ENCODE results near the gene TBC1D20. TPM values are rescaled to one million over a fixed set of nuclear protein-coding genes. Genes with fewer than 3 reads are reported as not detected.

The TBC1D20 gene
- total and polyA plus RNA-seq, 2 experiments from 2014 or later, result 4.8 to 15.0 TPM

- TF ChIP-seq, protein P1, sequence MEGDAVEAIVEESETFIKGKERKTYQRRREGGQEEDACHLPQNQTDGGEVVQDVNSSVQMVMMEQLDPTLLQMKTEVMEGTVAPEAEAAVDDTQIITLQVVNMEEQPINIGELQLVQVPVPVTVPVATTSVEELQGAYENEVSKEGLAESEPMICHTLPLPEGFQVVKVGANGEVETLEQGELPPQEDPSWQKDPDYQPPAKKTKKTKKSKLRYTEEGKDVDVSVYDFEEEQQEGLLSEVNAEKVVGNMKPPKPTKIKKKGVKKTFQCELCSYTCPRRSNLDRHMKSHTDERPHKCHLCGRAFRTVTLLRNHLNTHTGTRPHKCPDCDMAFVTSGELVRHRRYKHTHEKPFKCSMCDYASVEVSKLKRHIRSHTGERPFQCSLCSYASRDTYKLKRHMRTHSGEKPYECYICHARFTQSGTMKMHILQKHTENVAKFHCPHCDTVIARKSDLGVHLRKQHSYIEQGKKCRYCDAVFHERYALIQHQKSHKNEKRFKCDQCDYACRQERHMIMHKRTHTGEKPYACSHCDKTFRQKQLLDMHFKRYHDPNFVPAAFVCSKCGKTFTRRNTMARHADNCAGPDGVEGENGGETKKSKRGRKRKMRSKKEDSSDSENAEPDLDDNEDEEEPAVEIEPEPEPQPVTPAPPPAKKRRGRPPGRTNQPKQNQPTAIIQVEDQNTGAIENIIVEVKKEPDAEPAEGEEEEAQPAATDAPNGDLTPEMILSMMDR (conservative IDR thresholded peaks at IDR 0.05; ENCODE audit: low read depth in 2 of 2), result no peak
- no peak for TF ChIP-seq POLR2AphosphoS5 (IDR thresholded peaks at IDR 0.05; ENCODE audit: low read depth)
- no peak for TF ChIP-seq STAT1 (IDR thresholded peaks at IDR 0.05; ENCODE audit: unreplicated experiment)
- TF ChIP-seq EZH2phosphoT487 (IDR thresholded peaks at IDR 0.05; ENCODE audit: unreplicated experiment), result no peak
- no peak for TF ChIP-seq ZNF331 (CRISPR knock-in tag; IDR thresholded peaks at IDR 0.05; ENCODE audit: low read depth)
- TF ChIP-seq NANOG (IDR thresholded peaks at IDR 0.05; ENCODE audit: borderline replicate concordance), result no peak
- no peak for TF ChIP-seq ETS1 (IDR thresholded peaks at IDR 0.05)
- no peak for TF ChIP-seq CREB1 (CRISPR knock-in tag; IDR thresholded peaks at IDR 0.05; ENCODE audit: low read depth)
- no peak for TF ChIP-seq EZH2 (IDR thresholded peaks at IDR 0.05; ENCODE audit: low read depth, unreplicated experiment)
- no peak for TF ChIP-seq REST (IDR thresholded peaks at IDR 0.05; ENCODE audit: unreplicated experiment)
- TF ChIP-seq ZNF114 (CRISPR knock-in tag; IDR thresholded peaks at IDR 0.05), result no peak
- TF ChIP-seq JUNB (IDR thresholded peaks at IDR 0.05; ENCODE audit: unreplicated experiment), result no peak
These were observed 32.0 kb downstream of the TBC1D20 start (continued) for GRCh38 chr20:430091-430999.

All from GM23338 (cell line).